ENCODE measurements around the gene GPD2.
"Not testable (repeated sequence)": the region's sequence is repeated elsewhere in the genome, so short reads cannot be mapped to it uniquely, and the experiment has no call there.

The GPD2 gene

DNA sequence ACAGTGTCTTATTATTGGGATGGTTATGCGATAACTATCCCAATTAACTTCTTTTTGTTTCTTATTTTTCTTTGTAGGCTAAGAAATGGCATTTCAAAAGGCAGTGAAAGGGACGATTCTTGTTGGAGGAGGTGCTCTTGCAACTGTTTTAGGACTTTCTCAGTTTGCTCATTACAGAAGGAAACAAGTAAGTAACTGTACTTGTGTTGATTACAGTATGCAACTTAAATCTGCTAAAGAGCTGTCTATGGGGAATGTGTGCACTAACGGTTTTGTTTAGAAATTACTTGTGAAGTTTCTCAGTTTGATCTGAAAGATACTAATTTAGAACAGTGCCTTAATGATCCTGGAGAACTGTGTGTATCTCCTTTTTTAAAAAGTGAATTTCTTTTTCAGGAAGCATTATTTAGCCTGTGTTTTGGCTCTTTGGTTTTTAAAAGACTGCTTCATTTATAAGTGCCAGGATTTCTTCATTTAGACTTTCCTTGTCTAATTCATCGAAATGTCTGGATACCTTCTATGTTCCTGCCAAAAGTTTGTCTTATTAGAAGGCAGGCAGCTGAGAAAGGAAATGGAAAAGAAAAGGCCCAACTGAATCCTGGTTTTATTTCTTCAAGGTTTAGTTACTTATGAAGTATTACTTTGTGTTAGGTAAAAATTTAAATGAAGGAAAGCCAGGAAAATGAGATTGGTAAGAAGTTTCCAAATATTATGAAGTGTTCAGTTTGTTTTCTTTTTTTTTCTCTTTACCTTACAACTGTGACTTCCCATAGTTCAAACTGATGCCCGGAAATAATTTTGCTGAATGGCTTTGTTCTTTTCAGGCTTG, 40.1 kb downstream of the GPD2 start:
- DNase-seq (ENCODE audit: low read depth), result no peak

DNA sequence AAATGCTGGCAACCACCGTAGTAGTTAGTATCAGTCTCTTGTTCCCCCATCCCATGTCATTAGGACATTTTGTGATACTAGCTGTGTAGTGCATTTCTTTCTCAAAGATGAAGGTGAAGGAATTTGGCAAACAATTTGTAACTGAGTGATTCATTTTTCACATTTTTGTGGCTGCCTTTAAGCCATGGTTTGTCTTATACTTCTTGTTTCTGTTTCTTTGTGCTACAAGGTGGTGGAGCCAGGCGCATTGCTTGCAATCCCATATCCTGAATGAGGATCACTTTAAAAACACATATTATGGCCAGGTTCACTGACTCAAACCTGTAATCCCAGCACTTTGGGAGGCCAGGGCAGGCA, 40.6 kb downstream of the GPD2 start:
- DNase-seq (ENCODE audit: low read depth), result no peak

DNA sequence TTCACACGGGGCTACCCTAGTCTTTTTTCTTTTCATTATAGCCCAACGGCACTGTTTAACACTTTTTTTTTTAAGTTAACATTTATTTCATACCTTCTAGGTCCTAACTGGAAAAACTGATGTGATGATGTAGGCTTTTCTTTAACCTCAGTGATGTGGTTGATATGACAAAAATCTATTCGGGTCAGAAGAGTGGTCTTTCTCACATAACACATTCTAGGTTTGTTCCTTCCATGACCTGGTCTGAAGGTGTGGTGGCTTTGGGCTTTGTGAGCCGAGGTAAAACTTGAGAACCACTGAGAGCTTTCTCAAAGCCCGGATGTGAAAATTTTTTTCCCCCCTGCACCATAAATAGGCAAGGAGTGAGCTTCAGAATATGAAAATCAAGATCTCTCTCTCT, 44.2 kb downstream of the GPD2 start:
- DNase-seq (ENCODE audit: low read depth), result no peak

DNA sequence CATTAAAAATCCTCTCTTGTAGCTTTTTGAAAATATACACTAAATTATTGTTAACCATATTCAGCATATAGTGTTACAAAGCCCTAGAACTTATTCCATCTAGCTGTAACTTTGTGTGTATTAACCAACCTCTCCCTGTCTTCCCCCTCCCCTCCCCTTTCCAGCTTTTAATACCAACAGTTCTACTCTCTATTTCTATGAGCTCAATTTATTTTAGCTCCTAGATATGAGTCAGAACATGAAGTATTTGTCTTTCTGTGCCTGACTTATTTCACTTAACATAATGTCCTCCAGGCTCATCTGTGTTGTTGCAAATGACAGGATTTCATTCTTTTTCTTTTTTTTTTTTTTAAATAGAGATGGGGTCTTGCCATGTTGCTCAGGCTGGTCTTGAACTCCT, 45.1 kb downstream of the GPD2 start:
- DNase-seq (ENCODE audit: low read depth), result no peak

DNA sequence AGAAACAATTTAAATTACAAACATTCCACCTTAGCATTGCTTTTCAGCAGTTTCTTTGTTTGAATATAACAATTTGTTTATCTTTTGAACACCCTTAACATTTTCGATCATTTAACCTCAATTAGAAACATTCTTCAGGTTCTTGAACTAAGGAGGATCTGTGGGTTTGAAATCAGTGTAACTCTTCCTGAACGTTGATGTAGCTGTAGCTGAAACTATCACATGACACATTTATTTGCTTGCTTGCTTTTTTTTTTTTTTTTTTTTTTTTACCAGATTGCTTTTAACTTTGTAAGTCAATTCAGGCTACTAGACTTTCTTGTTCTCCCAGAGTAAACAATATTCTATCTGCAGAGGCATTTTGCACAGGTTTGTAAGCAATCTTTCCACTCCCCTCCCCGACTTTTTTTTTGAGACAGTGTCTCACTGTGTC, 47.6 kb downstream of the GPD2 start:
- no peak for DNase-seq (ENCODE audit: low read depth)

DNA sequence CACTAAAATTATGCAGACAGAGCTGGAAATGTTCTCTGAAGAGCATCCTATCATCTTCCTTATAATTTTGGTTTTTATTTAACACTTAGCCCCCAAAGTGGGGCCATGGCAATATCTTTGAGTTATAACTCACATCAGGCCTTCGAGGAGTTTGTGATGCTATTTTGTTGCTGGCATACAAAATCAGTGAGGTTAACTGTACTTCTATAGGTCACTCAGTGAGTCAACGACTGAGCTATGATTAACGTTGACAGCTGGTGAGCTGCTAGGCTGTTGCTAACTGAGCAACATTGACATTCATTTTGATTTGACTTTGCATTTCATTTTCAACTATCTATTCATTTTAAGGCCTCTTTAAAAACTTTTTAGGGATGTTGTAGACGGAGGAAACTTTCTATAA, 50.0 kb downstream of the GPD2 start:
- no peak for DNase-seq (ENCODE audit: low read depth)

DNA sequence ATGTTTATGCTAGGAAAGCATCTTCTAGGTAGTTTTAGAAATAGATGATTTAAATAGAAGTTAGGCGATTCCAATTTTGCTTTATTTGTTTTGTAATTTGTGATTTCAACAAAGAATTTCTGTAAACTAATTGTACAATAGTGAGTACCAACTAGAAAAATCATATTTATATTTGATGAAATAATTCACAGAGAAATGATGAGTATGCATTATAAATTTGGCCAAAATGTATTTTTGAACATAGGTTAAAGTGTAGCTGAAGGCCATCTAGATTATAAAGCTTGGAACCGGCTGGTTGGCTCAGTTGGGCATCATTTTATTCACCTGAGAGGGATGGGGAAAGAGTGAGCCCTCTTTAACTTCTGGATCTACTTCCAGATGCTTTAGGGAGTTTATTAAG, 50.4 kb downstream of the GPD2 start:
- no peak for DNase-seq (ENCODE audit: low read depth)

DNA sequence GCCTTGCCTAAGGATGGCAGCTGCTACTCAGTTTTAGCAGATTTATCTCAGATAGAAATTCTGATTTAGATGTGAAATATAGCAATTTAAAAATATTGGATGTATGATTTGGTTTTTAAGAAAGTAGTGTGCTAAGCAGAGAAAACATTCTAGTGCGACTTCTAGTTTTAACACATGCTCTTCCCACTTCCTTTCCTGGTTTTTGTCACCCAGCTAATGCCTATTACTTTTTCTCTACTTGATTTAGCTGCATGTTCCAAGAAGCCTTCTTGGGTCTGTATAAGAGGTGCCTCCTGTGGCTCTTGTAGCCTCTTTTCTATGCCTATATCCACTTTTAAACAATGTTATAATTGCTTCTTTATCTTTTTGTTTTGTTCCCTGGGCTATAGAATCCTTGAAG, 53.0 kb downstream of the GPD2 start:
- DNase-seq (ENCODE audit: low read depth), result no peak

DNA sequence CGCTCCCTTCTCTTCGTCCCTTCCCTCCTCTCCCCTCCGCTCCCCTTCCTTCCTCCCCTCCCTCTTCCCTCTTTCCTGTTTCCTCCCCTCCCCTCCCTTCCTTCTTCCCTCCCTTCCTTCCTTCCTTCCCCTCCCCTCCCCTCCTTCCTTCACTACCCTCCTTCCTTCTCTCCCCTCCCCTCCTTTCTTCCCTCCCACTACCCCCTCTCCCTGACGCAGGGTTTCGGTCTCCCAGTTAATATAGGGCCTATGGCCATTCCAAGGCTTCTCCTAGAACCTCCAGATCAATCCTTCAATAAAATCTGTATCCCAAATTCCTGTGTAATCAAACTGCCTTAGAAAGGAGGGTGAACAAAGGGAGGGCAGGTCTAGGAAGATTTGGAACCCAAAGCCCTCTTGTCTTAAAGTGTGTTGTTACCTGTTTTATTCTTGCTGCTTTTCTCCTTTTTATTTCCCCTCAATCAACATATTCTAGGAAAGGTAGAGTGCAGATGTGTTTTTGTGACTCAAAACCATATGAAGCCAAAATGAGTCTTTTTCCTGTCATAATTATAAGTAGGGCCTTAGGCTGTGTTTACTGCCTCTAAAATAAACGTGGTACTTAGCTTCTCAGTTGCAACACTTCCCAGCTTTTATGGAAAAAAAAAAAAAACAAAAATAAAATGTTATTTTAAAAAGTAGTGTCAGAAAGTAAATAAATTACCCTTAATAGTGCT, 53.7 kb downstream of the GPD2 start:
- DNase-seq (ENCODE audit: low read depth), result no peak

DNA sequence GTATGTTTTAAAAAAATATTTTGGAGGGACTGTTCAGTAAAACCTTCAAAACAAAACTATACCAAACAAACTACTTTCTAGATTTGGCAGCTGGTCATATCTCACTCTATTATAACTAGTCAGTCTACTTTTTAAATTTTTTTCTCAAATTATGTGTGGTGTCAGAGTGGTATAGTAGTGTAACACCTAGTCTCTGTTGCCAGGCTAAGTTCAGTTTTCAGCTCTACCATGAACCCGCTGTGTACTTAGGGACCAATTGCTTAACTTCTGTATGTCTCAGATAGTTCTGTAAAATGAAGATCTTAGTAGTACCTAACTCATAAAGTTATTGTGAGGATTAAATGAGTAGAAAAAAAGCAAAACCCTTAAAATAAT, 54.3 kb downstream of the GPD2 start:
- DNase-seq (ENCODE audit: low read depth), result no peak

DNA sequence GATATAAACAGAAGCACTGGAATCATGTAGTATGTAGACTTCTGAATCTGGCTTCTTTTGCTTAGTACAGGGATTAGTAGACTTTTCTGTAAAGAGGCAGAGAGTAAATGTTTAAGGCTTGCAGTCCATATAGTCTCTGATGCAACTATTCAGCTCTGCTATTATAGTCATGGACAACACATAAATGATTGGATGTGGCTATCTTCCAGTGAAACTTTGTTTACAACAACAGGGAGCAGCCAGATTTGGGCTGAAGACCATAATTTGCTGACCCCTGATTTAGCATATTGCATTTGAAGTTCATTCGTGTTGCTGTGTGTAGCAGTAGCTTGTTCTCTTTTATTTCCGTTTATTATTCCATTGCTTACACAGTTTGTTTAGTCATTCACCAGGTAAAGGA, 55.0 kb downstream of the GPD2 start:
- DNase-seq (ENCODE audit: low read depth), result no peak

DNA sequence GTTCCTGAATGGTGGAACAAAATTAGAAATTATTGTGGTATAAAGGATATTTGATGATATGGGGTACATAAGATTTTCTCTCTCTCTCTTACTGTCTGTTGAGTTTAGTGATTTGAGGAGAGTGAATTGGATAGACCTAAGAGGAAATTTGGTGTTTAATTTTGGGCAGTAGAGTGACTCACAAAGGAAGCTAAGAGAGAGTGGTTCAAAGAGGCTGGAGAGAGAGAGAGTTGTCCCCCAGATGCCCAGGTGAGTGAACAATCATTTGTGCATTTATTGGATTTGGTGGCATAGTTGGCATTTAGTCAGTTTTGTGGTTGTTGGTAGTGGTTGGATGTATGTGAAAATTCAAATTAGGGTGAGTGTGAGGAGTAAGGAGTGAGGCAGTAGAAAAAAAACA, 56.8 kb downstream of the GPD2 start:
- no peak for DNase-seq (ENCODE audit: low read depth)

DNA sequence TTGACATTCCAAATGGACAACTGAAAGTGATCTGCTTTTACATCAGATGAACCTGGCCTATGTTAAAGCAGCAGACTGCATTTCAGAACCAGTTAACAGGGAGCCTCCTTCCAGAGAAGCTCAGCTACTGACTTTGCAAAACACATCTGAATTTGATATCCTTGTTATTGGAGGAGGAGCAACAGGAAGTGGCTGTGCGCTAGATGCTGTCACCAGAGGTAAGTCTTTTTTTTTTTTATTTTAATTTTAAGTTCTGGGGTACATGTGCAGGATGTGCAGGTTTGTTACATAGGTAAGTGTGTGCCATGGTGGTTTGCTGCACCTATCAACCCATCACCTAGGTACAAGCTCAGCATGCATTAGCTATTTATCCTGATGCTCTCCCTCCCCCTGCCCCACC, 59.8 kb downstream of the GPD2 start:
- DNase-seq (ENCODE audit: low read depth), result not testable (repeated sequence)

DNA sequence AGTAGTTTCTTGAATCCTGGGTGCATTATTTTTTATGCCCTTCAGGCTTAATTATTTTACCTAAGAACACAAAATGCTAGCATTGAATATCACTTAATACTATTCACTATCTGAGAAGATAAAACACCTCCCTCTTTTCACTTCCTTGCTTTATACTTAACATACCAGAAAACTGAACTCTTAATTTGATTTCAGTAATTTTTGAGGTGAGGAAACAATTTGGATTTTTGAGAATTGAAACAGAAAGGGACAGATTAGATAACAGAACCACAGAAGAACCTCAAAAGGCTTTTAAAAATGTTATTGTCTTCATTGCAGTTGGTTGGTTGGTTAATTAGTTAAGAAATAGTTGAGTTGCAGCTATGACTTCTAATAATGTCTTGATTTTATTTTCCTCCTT, 69.5 kb downstream of the GPD2 start:
- DNase-seq (ENCODE audit: low read depth), result no peak

DNA sequence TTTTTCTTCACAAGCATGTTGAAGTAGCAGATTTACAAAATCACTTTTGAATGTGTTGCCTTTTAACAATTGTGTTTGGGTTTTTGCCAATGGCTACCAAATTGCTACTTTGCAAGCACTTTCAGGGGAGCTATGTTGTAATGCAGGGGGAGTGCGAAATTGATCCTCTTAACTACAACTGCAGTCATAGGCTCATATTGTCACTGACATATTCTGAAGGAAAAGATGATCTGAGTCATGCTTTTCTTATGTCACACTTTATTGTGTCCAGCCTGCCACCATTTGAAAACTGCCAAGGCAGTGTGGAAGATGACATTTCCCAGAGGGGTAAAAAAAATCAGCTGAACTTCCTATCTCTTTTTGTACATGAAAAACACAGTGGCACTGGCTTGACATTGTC, 74.9 kb downstream of the GPD2 start:
- DNase-seq (ENCODE audit: low read depth), result no peak

DNA sequence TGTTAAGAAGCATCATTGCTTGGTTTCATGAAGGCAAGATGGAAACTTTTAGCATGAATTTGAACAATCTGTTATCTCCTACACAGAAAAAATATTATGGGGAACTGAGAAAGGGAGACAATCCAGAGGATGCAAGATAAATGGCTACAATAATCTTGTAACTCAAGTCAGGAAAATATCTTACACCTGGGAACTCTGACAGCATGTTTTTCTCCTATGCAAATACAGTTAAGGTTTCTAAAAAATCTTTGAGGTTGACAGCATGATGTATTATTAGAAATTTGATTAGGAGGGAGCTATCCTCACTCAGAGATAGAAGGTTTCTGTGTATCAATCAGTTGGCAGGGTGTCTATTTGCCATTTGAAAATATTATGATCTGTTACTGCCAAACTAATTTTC, 75.6 kb downstream of the GPD2 start:
- DNase-seq (ENCODE audit: low read depth), result no peak

DNA sequence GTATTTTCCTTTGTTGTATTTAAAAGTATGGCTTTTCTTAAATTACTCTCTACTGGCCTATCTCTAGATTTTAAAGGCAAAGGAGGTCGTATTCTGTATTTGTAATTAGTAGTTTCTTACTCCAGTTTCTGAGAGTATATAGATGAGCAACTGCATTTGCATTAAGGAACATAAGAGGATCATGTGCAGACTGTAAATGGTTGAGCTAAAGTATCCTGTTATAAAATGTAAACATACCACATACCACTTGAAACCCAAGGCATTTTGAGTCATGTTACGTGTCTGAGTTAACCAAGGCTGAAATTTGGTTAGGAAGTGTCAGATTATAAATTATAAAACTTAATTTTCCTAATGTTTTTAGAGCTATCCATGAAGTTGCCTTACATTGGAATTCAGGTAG, 76.3 kb downstream of the GPD2 start:
- DNase-seq (ENCODE audit: low read depth), result no peak

DNA sequence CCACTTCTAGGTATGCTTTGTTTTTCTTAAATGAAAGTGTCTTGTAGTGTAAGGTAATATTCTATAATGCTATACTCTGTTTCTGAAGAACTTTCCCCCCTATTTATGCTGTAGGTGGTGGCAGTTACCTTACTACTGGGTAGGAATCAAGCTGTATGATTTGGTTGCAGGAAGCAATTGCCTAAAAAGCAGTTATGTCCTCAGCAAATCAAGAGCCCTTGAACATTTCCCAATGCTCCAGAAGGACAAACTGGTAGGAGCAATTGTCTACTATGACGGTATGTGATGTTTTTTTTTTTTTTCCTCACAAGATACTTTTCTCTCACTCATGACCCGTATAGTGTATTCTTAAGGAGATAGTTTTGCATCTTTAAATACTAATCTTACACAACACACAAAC, 77.0 kb downstream of the GPD2 start:
- no peak for DNase-seq (ENCODE audit: low read depth)

DNA sequence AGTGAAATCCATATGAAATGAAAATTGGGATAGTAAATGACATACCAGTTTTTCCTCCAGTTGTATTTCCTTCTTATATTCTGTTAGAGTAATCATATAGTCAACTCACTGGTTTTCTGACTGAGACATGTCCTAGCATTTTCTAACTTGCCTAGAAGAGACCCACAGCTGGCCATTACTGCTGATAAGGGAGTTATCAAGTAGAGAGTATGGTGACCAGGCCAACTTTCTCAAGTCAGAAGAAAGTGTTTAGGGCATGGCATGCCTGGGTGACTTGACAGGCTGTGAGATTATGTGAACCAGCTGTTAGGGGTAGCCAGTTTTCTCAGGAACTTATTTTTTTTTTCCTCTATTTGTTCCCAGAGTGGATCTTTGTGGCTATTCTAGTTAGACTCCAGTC, 81.2 kb downstream of the GPD2 start:
- no peak for DNase-seq (ENCODE audit: low read depth)

DNA sequence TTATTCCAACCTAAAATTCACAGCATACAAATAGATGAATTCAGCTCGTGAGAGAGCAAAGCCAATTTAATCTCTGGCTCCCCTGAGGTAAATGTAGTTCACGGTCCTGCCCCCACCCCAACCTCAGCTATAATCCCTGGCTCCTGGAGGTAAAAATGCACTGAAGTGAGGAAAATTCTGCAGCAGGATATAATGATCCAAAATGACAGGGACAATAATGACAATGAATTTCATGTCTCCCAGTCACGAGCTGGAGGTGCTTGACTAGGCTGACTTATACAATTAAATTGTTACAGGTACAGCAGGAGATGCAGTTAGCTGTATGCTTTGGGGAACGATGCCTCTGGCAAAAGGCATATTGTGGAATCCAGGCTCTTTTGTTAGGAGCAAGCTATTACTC, 82.0 kb downstream of the GPD2 start:
- DNase-seq (ENCODE audit: low read depth), result no peak

DNA sequence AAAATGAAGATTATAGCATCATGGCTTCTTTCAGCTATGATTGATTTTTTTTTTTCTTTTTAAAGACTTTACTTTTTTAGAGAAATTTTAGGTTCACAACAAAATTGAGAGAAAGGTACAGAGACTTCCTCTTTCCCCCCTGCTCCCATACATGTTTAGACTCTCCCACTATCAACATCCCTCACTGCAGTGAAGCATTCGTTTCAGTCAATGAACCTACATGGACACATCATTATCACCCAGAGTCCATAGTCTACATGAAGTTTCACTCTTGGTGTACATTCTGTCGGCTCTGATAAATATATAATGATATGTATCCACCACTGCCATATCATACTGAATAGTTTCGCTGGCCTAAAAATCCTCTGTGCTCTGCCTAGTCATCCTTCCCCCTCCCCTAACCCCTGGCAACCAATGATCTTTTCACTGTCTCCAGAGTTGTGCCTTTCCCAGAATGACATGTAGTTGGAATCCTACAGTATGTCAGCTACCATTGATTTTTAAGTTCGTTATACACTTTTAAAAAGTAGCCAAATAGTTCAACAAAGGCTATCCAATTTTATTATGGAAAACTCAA, 86.8 kb downstream of the GPD2 start:
- no peak for DNase-seq (ENCODE audit: low read depth)

DNA sequence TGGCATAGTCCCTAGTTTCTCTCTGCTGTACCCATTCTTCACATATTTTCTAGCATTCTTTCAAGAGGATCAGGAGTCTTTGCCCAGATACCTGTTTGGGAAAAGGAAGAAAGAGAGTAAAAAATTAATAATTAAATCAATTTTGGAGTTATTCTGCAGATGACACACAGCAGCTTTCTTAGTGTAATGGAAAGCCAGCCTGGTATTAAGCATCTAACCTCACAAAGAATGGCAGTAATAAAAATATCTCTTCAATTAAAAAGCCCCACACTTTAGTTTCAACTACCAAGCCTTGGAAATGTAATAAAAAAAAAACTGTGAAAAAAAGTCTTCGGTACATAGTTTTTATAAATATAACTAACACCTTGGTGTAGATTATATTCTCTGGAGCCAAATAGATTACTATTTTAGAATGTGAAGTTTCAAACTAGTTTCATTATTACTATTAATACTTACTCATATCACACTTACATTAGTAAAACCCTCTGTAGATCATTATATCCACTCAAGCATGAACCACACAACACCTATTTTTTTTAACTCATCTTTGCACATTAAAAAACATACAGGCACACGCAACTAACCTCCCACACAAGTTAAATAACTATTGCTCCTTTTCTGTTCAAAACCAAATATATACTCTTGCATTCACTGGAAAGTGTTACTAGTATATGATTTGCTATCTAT, 90.9 kb downstream of the GPD2 start:
- no peak for DNase-seq (ENCODE audit: low read depth)

DNA sequence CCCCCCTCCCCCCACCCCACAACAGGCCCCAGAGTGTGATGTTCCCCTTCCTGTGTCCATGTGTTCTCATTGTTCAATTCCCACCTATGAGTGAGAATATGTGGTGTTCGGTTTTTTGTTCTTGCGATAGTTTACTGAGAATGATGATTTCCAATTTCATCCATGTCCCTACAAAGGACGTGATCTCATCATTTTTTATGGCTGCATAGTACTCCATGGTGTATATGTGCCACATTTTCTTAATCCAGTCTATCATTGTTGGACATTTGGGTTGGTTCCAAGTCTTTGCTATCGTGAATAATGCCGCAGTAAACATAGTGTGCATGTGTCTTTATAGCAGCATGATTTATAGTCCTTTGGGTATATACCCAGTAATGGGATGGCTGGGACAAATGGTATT, 92.4 kb downstream of the GPD2 start:
- DNase-seq (ENCODE audit: low read depth), result not testable (repeated sequence)
